Nucleus accumbens (tissue), 56 donors: Measurements from ENCODE around the gene OR2T5.
"Not testable (repeated sequence)": the region's sequence is repeated elsewhere in the genome, so short reads cannot be mapped to it uniquely, and the experiment has no call there.

Experiments used
- DNase-seq, 56 donors: peaks; one replicate each; lab custom pipeline; 2025; lab: John Stamatoyannopoulos, UW

The OR2T5 gene, protein sequence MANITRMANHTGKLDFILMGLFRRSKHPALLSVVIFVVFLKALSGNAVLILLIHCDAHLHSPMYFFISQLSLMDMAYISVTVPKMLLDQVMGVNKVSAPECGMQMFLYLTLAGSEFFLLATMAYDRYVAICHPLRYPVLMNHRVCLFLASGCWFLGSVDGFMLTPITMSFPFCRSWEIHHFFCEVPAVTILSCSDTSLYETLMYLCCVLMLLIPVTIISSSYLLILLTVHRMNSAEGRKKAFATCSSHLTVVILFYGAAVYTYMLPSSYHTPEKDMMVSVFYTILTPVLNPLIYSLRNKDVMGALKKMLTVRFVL

DNA sequence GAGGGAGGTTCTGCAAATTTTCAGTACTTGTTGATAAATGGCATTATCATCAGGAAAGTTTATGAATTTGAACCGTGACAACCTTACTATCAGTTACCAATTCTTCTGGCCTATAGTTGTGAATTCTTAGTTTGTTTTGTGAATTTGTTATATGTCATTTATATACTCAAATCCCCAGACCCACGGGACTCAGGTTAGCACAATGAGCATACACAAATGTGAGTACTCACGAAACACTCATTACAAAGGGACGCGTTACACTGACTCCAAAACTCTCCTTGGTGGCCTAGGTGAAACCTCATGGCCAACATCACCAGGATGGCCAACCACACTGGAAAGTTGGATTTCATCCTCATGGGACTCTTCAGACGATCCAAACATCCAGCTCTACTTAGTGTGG lies at the start of gene OR2T5:
TSS of gene OR2T5 (plus strand) at position 301 of the 400 bp plus-strand sequence. CDS start at position 301, 0 bp downstream.
- not testable (repeated sequence) for DNase-seq

DNA sequence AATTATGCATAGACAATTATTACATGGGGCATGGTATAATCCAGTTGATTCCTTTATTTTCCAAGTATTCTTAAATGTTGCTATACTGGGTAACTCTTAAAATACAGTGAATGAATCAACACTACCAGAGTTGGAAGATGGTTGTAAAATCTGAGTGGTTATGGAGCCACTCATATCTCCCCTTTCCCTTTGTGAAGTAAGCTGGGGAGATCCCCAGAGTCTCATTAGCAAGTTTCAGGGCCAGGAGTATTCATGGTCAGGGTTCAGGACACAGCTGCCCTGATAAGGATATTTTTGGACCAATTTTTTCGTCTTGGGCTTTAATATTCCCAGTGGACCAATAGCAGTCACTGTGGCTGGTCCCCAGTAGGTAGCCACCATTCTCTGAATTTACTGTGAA lies 49.7 kb upstream of the OR2T5 start:
- not testable (repeated sequence) for DNase-seq

DNA sequence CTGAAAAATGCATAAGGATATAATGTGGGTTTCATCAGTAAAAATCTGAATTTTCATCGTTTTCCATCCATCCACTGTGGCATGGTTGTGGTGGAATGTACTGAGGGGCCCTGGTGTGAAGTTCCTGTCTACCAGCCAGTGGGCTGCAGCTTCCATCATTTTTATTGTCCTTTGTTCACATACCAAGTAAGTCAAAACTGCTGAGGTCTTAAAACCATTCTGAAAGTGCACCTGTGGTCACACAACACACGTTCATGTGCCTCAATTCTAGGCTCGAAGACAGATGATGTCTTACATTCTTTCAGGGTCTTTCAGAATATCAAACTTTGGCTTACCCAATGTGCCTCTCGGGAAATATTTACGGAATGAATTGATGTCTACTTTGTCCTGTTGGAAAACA lies 49.1 kb upstream of the OR2T5 start:
- DNase-seq = not testable (repeated sequence)

DNA sequence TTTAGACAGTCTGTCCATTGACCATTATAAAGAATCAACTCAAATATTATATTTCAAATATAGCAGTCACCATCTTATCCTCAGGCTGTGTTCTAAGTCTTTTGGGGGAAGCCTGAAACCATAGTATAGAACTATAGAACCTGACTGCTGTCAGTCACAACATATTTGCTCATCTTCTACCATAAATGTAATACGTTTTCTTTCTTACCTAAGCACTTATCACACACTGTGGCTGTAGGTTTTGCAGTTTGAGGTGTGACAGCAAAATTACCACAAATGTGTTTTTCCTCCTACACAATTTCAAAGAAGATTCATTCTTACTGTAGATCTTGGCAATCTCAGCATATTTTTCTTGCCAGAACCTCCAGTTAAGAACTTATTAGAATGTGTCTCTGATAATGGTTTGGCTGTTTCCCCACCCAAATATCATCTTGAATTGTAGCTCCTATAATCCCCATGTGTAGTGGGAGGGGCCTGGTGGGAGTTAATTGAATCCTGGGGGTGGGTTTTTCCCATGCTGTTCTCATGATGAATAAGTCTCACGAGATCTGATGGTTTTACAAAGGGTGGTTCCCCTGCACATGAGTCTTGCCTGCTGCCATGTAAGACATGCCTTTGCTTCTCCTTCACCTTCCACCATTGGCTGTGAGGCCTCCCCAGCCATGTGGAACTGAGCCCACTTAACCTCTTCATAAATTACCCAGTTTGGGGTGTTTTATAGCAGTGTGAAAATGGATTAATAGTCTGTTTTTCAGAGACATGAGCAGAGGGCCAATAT lies 45.7 kb upstream of the OR2T5 start:
- DNase-seq = not testable (repeated sequence)

DNA sequence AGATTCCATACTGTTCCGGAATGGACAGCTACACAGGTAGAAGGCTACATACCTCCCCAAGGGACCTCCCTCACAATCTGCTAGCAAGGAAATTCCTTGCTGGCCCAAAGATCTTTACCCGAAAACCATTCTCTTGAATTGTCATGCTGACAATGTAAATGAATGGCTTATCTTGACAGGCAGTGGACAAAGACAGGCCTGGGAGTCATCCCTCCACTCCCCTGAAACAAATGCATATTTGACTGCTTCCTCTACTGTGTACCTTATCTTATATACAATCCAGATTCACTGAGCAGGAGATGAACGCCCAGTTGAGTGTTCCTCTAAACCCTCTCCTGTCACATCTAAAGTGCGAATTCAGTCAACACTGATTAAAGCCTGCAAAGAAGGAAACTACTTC lies 43.8 kb upstream of the OR2T5 start:
- DNase-seq = not testable (repeated sequence)

DNA sequence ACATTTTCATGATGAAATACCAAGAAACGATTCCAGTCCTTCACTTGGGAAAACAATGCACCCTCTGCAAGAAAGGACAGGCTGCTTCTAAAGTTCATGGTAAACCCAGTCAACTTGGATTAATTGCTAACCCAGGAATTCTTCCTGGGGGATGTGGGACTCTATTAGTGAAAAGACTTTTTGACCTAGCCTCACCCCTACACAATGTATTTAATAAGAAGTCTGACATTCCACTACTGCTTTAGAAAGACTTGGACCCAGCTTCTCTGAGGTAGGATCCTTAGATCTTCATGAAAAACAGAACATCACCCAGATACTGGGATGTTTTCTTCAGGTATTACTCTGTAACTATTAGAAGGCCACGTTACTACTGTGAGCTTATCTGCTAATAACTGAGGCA lies 43.0 kb upstream of the OR2T5 start, which contains the start of gene OR2T2:
TSS of gene OR2T2 (plus strand) at position 239 of the 400 bp plus-strand sequence. CDS start 7,161 bp downstream, outside the sequence.
- DNase-seq = not testable (repeated sequence)

DNA sequence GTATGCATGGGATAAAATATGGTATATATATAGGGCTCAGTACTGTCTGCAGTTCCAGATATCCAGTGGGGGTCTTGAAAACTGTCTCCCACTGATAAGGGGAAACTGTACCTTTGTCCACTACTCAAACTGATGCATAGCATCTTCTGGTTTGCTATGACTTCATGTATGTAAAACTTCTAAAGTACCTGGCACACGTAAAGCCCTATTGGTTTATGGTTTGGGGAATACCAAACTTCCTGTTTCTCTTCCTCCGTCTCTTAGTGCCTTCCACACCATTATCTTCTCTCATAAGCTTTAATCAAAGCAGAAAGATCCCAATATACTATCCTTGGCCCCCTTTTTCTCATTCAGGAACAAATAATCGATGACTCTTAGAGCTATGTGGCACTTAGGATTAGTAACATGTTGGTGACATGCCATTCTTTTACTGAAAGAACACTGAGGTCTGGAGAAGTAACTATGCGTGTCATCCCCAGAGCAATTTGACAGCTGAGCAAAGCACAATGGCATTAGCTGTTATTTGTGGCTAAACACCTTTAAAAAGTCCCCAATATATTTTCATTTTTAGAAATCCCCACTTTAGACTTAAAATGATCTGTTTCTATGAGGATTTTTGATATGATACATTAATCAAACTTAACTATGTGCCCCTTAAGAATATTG lies 39.8 kb upstream of the OR2T5 start:
- not testable (repeated sequence) for DNase-seq

DNA sequence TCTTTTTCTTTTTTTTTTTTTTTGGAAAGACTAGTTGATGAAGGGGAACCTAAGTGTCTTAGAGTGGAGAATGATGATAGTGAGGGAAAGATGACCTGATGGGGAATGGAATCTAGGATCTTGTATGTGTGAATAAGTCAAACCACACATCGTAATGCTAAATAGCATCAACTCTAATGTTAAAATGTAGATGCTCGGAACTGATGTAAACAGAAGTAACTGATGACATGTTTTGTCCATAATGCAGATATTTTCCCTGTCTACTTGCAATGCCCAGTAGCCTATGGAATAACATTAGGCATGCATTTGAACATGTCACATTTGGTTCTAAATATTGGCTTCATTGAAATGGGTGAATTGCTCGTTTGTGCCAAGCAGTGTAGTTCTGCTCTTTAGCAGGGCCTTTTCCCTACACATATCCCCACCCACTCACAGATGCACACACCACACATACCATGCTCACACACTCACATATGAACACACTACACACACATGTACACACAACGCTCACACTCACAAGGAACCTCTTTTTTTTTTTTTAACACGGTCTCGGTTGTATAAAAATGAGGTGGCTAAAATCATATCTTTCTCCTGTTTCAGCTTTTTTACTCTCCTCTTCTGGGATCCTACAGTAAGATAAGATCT lies 38.4 kb upstream of the OR2T5 start:
- DNase-seq = not testable (repeated sequence)

DNA sequence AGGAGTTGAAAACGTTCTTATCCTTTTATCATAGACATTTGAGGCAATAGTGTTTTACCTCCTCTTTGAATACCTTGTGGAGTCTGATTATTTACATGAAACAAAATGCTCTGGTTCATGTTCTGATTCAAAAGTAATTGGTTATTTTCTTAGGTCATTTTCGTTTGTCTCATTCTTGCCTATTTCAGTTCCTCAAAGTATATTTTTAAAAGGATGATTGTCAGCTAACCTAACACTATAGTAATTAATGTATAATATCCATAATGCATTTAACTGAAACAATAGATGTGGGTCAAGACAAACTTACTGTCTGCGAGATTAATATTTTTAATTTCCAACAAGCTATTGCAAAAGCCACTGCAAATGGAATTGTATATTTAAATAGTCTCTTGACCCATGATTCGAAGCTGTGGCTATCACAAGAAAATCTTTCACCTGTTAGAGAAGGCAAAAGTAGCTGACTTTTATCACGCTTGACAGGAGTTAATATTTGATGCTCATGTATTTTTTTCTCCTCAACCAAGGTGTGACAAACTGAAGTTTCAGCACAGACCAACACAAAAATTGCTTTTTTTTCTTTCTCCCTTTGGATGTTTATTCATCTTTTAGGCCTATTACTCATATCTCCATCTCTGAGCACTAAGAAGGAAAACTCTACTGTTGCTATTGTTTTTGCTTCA lies 37.8 kb upstream of the OR2T5 start:
- not testable (repeated sequence) for DNase-seq

DNA sequence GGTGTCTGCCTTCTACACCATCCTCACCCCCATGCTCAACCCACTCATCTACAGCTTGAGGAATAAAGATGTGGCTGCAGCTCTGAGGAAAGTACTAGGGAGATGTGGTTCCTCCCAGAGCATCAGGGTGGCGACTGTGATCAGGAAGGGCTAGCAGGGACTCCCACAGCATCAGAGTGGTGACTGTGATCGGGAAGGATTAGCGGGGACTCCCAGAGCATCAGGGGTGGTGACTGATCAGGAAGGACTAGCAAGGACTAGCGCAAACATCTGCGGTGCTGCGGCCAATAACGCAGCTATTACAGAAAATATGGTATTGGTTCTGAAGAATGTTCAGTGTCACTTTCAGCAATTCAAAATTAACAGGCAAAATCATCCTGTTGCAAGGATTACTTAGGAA lies 34.8 kb upstream of the OR2T5 start:
- DNase-seq = not testable (repeated sequence)

DNA sequence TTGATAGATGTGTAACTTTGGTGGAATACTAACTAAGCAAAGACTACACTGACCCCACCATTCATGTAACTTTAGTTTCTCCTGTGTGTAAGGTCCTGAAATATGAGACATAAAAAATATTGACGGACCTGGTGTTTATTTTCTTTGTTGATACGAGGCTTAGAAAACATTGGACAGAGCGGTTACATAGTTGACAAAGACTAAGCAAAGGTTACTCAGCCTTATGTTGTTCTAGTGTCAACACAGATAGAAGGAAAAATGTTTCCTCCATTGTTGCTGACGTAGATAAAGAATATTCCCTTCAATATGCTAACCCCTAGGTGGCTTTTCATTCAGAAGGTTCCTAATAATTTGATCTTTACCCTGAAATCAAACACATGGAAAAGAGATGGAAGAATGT lies 33.3 kb upstream of the OR2T5 start:
- DNase-seq = not testable (repeated sequence)

DNA sequence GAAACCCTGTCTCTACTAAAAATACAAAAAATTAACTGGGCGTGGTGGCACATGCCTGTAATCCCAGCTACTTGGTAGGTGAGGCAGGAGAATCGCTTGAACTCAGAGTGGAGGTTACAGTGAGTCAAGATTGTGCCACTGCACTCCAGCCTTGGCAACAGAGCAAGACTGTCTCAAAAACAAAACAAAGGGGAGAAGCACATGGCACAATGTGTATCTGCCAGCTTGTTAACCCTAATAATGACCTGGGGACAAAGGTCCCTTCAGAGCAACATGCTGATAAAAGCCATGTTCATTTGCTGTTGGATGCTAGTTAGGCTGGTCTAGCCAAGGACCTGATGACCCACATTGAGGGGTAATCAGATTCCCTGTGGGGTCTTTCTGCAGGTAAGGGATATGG lies 31.8 kb upstream of the OR2T5 start:
- DNase-seq = not testable (repeated sequence)

DNA sequence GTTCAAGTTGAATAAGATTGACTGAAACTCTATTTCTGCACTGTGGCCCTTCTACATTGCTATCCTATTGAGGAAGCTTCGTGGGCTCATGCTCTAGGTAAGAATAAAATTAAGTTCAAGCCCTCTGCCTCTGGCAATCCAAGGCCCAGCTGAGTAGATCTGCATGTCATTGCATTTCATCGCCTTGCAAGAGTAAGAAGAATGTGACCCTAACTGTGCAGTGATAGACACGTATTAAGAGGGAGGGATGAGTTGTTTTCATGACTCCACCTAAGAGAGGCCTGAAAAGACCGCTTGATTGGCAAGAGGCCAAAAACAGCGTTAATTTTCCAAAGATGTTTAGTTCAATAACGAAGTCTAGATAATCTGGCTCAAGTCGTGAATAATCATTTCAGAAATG lies 29.3 kb upstream of the OR2T5 start:
- not testable (repeated sequence) for DNase-seq

DNA sequence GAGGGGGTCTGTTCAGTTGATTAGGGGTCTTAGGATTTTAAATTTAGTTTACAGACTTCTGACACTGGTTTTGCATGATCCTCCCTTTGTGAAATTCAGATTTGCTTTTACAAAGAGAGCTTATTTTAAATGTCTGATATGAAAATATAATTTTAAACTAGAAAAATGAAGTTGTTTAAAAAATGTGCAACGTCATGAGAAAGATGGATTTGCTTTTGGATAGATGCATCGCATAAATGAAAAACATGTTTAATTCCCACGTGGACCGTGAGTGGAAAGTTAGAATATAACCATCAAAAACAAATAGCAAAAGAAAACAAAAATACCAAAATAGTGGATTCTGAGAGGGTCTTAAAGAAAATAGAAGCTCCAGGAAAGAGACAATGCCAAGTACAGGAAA lies 17.2 kb upstream of the OR2T5 start:
- DNase-seq = no peak

DNA sequence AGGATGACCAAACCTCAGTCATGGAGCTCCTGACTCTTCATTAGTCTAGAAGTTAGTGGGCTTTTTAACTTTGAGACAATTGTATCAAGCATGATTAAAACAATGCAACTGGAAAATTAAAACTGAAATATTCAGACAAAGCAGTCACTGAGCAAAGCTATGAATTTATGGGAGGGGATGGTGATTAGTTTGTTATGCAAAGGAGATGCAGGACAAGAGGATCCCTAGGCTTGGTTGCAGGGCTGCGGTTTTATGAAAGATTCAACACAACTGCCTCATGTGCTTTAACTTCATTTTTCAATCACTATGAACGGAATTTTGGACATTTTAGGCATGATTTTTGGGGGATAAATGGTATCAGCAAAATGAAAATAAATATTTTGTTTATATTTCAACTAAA lies 16.3 kb upstream of the OR2T5 start:
- DNase-seq = not testable (repeated sequence)

DNA sequence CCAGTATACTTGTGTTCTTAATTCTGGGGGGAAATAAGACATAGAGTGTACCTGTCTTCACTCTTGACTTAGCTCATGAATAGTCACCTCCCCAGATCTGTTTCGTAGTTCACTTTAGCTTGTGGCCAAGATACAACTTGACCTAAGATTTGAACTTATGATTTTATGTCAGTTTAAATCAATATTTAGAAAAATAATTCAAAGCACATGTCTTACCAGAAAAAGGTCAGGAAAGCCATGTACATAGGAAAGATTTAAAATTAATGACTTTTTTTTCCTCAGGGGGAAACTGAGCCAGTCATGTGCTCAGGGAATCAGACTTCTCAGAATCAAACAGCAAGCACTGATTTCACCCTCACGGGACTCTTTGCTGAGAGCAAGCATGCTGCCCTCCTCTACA lies 15.3 kb upstream of the OR2T5 start, which contains the start of gene OR2T3:
TSS of gene OR2T3 (plus strand) at position 301 of the 400 bp plus-strand sequence. CDS start at position 301, 0 bp downstream.
- DNase-seq = not testable (repeated sequence)

DNA sequence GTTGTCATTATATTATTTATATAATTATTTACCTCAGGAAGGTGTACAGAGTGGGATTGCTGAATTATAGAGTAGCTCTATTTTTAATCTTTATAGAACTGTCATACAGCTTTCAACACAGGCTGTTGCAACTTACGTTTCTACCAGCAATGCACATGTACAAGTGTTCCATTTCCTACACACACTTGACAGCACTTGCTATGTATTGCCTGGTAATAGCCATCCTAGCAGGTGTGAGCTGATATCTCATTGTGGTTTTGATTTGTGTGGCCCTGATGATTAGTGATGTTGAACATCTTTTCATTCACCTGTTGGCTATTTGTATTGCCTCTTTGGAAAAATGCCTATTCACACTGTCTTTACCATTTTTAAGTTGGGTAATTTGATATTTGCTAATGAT lies 12.7 kb upstream of the OR2T5 start:
- DNase-seq = not testable (repeated sequence)

DNA sequence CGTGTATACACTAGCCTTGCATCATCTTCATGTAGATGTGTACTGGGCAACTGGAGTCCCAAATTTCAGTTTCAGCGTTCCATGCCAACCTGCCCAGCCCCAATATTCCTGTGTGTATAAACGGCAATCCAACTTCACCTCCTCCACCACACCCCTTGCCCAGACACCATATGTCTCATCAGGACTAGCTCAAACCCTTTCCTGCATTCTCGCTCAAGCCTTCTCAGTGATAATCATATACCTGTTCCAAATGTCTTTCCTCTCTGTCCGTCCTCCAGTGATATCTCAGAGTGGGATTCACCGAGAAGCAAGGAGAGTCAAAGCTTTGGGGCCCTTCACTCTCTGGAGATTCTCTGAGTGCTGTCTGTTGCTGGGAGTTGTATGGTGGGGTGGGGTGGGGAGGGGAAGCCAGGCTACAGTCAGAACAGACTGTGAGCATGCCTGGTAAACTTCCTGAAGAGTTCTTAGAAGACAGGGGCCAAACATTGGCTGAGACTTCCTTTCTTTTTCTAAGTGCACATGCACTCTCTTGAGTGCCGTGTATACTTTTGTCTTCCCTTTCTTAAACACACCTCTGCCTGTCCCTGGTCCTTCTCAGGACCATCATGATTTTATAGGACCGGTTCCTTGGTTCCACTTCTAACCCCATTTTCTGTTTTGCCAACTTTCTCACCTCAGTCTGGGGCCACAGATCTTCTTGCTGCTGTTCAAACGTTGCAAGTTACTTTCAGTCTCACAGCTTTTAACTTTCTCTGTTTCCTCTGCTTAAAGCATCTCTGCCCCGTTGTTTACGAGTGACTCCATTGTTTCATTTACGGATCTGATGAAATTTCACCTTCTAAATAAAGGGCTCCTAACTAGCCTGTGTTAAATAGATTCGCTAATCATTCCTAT lies 6.5 kb upstream of the OR2T5 start:
- DNase-seq = not testable (repeated sequence)

DNA sequence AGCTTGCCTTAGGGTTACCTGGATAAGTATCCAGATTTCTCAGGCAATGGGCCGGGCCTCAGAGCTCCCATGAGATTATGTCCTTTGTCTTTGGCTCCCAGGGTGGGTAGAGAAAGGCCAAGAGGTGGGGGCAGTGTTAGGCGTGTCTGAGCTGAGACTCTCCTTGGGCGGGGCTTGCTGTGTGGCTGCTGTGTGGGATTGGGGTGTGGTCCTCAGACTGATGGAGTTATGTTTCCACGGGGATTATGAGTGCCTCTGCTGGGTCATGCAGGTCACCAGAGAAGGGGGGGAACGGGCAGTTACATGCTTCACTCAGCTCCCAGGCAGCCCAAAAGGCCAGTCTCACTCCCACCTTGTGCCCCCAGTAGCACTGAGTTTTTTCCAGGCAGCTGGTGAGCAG lies 8.3 kb downstream of the OR2T5 start:
- DNase-seq = not testable (repeated sequence)
